HG02588 (cell line): ENCODE measurements around the gene ALK.

Experiments used
- ATAC-seq: cut with Tn5 transposase; IDR thresholded peaks from one replicate; pipeline ENCODE4 v1.9.1; 2021; ENCODE audit warnings: mild to moderate bottlenecking, moderate library complexity; ENCODE audit not compliant: unreplicated experiment

The ALK gene

GRCh38 chr2:29615183-29615582 is 306.2 kb downstream of the ALK start:
- no peak for ATAC-seq

- no peak for ATAC-seq
Measured at GRCh38 chr2:29614295-29614830, 307.0 kb downstream of the ALK start.

DNA sequence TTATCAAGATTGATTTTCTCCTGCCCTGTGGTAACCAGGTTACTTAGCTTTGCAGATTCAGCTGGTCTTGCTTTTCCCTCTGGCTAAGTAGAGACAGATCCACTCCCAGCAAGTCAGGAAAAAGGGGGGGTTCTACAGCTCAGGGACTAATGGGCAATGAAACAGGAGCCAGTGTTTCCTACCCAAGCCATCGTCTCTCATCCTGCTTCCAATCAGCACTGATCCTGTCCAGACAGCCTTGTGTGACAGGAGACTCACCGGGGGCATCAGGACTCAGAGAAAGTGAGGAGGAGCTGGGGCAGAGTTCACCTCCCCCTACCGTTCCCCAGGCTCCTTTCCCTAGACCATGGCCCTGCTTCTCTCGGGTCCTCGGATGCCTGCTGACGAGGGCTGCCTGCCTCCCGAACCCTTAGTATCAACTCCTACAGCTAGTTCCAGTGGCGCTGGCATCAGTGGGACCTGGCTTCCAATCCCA is 307.6 kb downstream of the ALK start:
- ATAC-seq: no peak

DNA sequence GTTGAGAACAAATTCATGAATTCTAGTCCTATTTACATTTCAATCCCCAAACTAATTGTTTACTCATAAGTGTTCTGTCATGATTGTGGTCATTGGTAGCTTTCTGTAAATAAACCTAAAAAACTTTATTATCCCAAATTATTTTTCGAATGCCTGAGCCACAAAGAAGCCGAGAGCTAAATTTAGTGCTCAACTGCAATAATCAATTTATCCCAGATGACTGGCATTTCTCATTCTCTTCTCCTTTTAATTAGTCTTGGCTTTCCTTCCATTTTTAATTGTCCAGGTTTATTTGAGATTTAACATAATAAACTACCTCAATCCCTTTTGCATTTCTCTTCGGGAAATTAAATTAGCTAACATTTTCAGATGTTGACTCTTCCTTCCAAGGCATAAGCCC is 308.3 kb downstream of the ALK start:
- no peak for ATAC-seq

GRCh38 chr2:29612568-29612967 is 308.8 kb downstream of the ALK start:
- no peak for ATAC-seq

DNA sequence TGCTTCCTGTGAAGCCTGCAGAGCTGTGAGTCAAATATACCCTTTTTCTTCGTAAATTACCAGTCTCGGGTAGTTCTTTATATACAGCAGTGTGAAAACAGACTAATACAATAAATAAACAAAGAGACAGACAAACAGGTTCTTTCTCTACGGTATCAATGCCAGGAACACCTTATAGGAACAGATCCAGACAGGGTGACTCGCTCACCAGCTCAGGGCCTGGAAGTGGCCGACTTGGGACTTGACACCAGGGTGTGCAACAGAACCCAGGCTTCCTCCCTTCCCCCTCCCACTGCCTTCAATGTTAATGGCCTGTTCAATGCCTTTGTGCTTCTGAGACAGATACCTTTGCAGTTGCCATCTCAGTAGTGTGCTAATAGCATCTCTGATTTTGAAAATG is 309.5 kb downstream of the ALK start:
- no peak for ATAC-seq

DNA sequence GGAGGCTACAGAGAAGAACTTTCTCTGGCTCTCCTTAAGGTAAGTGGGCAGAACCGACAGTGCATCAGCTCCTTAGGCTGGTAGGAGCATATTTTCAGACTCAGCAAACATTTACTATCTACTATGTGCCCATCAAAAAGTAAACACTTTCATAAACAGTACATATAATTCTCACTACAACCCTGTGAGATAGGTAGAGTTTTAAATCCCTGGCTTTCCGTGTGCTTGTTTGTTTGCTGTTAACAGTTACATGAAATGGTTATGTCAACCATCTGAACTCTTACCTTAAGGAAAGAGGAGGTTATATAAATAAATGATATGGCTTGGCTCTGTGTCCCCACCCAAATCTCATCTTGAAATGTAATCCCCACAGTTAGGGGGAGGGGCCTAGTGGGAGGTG is 310.1 kb downstream of the ALK start:
- ATAC-seq: no peak

GRCh38 chr2:29610569-29610968 is 310.8 kb downstream of the ALK start:
- ATAC-seq: no peak

DNA sequence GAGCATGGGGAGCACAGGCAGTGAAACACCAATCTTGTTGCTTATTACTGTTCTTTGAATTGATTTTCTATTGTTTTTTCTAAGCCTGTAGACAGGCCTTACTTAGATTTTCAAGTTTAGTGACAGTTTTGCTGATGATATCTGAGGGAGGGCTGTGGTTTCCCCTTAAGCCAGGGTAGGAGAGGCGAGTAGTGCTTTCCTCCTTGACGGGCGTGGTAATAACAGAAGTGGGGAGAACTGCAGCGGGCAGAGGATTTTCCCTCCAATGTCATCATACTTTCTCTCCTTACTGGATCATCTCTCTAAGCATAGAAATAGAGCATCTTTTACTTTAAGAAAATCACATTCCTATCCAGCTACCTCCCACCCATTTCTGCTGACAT is 314.4 kb downstream of the ALK start:
- no peak for ATAC-seq

GRCh38 chr2:29606104-29607037 is 315.0 kb downstream of the ALK start:
- no peak for ATAC-seq

DNA sequence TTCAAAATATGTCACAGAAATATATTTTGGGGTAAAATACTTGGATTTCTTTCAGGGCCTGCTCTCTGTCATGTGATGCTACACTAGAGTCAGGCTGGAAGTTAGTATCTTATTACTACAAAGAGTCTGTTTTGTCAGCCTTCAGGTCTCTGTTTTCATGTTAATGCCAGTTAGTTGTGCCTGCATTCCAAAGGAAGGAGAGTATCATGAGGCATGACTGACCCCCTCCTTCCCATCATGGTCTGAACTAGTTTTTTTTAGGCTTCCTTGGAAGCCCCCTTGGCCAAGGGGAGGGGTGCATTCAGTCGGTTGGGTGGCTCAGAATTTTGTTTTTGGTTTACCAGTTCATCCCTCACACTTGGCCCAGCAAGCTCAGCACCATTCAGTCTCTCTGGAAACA is 318.0 kb downstream of the ALK start:
- ATAC-seq: no peak

- no peak for ATAC-seq
Measured at GRCh38 chr2:29601872-29602271, 319.5 kb downstream of the ALK start.

- no peak for ATAC-seq
Measured at GRCh38 chr2:29601321-29601720, 320.1 kb downstream of the ALK start.

DNA sequence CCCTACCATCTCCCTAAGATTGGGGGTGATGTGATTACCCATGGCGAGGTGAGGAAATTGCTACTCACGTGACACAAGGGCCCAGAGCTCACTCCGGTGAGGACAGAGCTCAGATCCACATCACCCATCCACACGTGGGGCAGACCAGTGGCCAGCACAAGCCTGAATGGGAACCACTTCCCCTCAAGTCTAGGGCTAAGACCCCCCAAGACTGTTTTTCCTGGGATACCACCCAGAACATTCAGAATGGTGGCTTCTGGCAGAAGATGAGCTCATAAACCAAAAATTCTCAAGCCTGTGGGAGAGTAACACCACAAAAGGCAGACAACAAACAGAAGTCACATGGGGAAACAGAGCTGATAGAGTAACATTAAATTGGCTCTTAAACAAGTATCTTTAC is 321.4 kb downstream of the ALK start:
- ATAC-seq: no peak

DNA sequence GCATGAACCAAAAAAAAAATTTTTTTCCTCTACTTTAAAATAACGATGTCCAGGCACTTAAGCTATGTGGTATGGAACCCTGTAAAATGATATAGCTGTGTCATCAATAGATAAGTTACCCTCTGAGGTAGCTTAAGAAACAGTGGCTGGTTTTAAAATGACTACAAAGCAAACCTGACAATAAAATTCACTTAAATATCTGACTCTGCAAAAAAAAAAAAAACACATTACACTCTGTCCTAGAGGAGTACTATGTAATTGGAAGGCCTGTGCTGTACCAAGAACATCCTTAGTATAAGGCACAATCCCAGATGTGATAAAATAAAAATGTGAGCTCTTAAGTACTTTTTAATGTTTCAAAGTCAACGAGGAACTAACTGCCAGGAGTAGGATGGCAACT is 322.4 kb downstream of the ALK start:
- ATAC-seq: no peak

- ATAC-seq: peak; percentile 24
Measured at GRCh38 chr2:29597035-29597434, 324.4 kb downstream of the ALK start.

DNA sequence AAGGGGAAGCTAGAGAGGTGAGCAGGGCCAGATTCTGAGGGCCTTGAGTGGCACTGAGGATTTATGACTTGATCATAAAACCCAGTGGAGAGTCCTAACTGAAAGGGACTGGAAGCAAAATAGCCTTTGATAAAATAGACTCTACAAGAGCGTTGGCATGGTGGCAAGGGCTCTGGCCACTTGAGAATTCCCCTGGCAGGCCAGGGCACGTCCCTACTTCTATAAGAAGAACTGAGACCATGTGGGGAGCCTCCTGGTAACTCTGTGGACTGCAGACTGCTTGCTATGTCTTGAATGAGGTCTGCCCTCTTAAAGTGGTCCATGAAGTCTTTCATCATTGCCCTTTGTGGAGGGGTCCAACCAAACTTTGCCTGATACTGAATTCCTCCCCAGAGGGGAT is 324.8 kb downstream of the ALK start:
- peak; percentile 82 for ATAC-seq

DNA sequence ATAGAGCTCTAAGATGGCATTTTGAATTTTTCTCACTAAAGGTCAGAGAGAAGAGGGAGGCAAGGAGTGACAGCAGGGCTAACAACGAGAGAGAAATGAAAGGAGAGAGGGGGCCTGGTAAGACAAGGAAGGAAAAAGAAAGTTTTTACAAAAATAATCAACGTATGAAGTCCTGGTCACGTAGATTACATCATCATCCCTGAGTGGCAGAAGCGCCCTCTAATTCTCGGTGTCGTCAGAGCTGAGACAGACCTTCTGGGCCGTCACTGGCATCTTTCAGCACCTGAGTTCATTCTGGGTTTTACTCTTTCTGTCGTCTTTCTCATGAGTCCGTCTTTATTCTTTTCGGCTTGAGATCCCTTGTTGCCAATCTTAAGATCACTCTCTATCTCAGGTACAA is 329.8 kb downstream of the ALK start:
- no peak for ATAC-seq

DNA sequence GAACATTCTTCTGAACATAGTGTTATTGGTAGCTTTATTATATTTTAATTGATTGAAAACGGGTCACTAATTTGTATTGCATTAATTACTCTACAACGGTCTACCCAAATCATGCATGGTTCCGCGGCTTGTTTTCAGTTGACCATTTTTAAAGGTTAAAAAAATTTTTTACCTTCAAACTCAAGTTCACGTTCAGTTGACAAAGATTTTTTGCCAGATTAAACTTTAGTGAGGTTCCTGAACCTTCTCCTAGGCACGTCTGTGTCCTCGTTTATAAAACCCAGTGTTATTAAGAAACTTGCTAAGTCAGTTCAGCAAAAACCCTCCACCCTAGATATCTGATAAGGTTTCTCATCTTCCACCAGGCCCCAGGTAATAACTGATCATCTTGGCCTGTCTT is 331.2 kb downstream of the ALK start:
- no peak for ATAC-seq

GRCh38 chr2:29589440-29590103 is 331.8 kb downstream of the ALK start:
- no peak for ATAC-seq

DNA sequence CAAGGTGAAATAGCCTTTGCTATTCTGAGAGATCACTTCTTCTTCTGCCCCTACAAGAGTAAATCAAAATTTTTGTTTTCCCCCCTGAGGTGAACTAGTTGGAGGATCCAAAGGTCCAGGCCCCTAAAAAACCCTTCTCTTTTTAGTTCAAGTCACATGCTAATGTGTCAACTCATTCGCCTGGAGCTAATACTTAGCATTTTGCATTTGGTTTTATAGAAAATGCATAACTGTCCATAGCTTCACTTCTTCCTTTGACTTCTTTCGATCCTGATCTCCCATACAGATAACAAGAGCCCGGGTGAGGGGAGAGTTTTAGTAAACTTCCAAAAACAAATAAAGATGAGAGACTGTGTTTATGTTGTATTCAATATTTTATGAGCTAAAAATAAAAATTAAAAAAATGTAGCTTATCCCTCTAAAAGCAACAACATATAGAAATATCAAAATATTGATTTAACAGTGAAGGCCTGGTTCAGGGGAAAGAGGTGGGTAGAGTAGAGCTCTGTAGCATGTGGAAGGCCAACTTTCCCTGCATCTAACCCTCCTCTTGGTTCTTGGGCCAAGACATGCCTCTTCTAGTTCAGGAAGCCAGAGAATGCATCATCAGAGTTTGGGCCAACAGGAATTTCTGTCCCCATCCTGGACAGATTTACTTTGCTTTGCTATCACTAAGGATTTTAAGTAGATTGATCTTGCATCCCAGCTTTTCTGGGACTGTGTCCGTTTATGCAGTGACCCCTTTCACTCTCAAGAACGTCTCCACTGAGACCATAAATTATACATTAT is 333.8 kb downstream of the ALK start:
- no peak for ATAC-seq
